HCT116 (cell line): ENCODE data around the gene AOPEP. TPM values are rescaled to one million over a fixed set of nuclear protein-coding genes. Genes with fewer than 3 reads are reported as not detected.

Experiments used
- ATAC-seq: fragments of 200-7000 bp; cut with Tn5 transposase; 2 replicates; pipeline ENCODE4 v1.9.1; 2020; ENCODE audit warnings: mild to moderate bottlenecking, moderate library complexity
- BruUV-seq: library from RNA; stranded (reverse); fragments of 400-500 nt; replicated peaks from 2 replicates; lab custom pipeline; 2021; lab: Mats Ljungman, UMichigan
- CTCF ChIA-PET: fragments of 300-600 bp; sonication (Branson Sonifier 250); formaldehyde crosslinking; loops from one replicate; lab custom pipeline; 2021; ENCODE audit warnings: antibody characterized with exemption; lab: Charles Lee
- POLR2A ChIA-PET: fragments of 300-600, 350-600 bp; sonication (Branson Sonifier 250); formaldehyde crosslinking; loops from one replicate; lab custom pipeline; 2021; ENCODE audit warnings: antibody characterized with exemption; lab: Charles Lee
- RAD21 ChIA-PET, 2 experiments: fragments of 300-600 bp; sonication (Branson Sonifier 250); formaldehyde crosslinking; loops; one replicate each; lab custom pipeline; 2023; ENCODE audit warnings: low total read pairs in 2 of 2; ENCODE audit not compliant: uncharacterized antibody in 2 of 2, unreplicated experiment in 2 of 2, low non-redundant PET in 1 of 2; lab: Charles Lee
- DNase-seq: peaks from one replicate; pipeline ENCODE4 v3.0.0-alpha.2; 2010; ENCODE audit warnings: low read depth, low spot score
- H2AFZ ChIP-seq: fragments of 200-600 bp; shearing (Covaris generic), sonication (generic); 2 replicates; pipeline ENCODE4 v1.6.1; 2017; ENCODE audit warnings: low read depth, mixed run types, mixed read lengths, antibody characterized with exemption, low read length; ENCODE audit not compliant: poor library complexity, severe bottlenecking
- H3K27ac ChIP-seq: 2 replicates; pipeline ENCODE4 v1.5.1; 2012; ENCODE audit warnings: low read depth, low read length
- H3K27me3 ChIP-seq: fragments of 200-600 bp; sonication (generic); 2 replicates; pipeline ENCODE4 v1.6.1; 2016; ENCODE audit warnings: mixed run types, low read length, mixed read lengths; ENCODE audit not compliant: insufficient read depth
- H3K36me3 ChIP-seq, 2 experiments: fragments of 200-500 bp in 1 of 2; fragments of 200-600 bp in 1 of 2; sonication (Bioruptor generic) in 1 of 2; sonication (generic) in 1 of 2; 2 replicates each; pipeline versions ENCODE4 v1.5.1 to v1.6.1; 2014 to 2016; ENCODE audit warnings: low read length in 2 of 2, inconsistent platforms in 1 of 2, mixed read lengths in 1 of 2, mixed run types in 1 of 2; ENCODE audit not compliant: insufficient read depth in 2 of 2, control insufficient read depth in 1 of 2
- H3K4me1 ChIP-seq, 2 experiments: fragments of 200-600 bp in 1 of 2; sonication (generic) in 1 of 2; 2 replicates each; pipeline versions ENCODE4 v1.5.1 to v1.6.1; 2012 to 2017; ENCODE audit warnings: low read length in 2 of 2, inconsistent platforms in 1 of 2, mild to moderate bottlenecking in 1 of 2, mixed read lengths in 1 of 2, mixed run types in 1 of 2, moderate library complexity in 1 of 2; ENCODE audit not compliant: insufficient read depth in 2 of 2, control insufficient read depth in 1 of 2
- H3K4me2 ChIP-seq: fragments of 200-600 bp; sonication (generic); 2 replicates; pipeline ENCODE4 v1.6.1; 2017; ENCODE audit warnings: mixed run types, low read length, mixed read lengths
- H3K4me3 ChIP-seq, 2 experiments: fragments of 200-600 bp in 1 of 2; sonication (generic) in 1 of 2; replicated peaks in 1 of 2; 2 replicates each; pipeline ENCODE4 v1.5.1; 2011 to 2016; ENCODE audit warnings: low read length in 2 of 2, control low read depth in 1 of 2, low read depth in 1 of 2, mild to moderate bottlenecking in 1 of 2, mixed read lengths in 1 of 2, mixed run types in 1 of 2
- H3K79me2 ChIP-seq: fragments of 200-600 bp; sonication (generic); 2 replicates; pipeline ENCODE4 v1.6.1; 2017; ENCODE audit warnings: mild to moderate bottlenecking, mixed run types, low read length, moderate library complexity, mixed read lengths; ENCODE audit not compliant: insufficient read depth
- H3K9ac ChIP-seq: fragments of 200-600 bp; sonication (generic); 2 replicates; pipeline ENCODE4 v1.6.1; 2016; ENCODE audit warnings: low read length, mixed read lengths
- H3K9me2 ChIP-seq: fragments of 200-600 bp; sonication (generic), shearing (Covaris generic); 2 replicates; pipeline ENCODE4 v1.6.1; 2017; ENCODE audit warnings: mixed run types, mild to moderate bottlenecking, moderate library complexity; ENCODE audit not compliant: insufficient read depth
- H3K9me3 ChIP-seq, 2 experiments: fragments of 200-500 bp in 1 of 2; fragments of 200-600 bp in 1 of 2; sonication (Bioruptor generic) in 1 of 2; sonication (generic) in 1 of 2; 2 replicates each; pipeline ENCODE4 v1.6.1; 2014 to 2017; ENCODE audit warnings: low read length in 2 of 2, mixed read lengths in 2 of 2, inconsistent platforms in 1 of 2, low read depth in 1 of 2, mild to moderate bottlenecking in 1 of 2, mixed run types in 1 of 2, moderate library complexity in 1 of 2; ENCODE audit not compliant: control insufficient read depth in 1 of 2, insufficient read depth in 1 of 2
- H4K20me1 ChIP-seq: fragments of 200-600 bp; sonication (generic), shearing (Covaris generic); 2 replicates; pipeline ENCODE4 v1.6.1; 2017; ENCODE audit warnings: mixed run types, mild to moderate bottlenecking, moderate library complexity; ENCODE audit not compliant: insufficient read depth
- ATF3 ChIP-seq: IDR thresholded peaks from 2 replicates; pipeline ENCODE4 v1.6.1; 2012
- CBX3 ChIP-seq: IDR thresholded peaks from 2 replicates; pipeline ENCODE4 v1.6.1; 2012; ENCODE audit warnings: low read depth
- CEBPB ChIP-seq: IDR thresholded peaks from 2 replicates; pipeline ENCODE4 v1.6.1; 2012; ENCODE audit warnings: low read depth
- EGR1 ChIP-seq: IDR thresholded peaks from 2 replicates; pipeline ENCODE4 v1.6.1; 2012; ENCODE audit warnings: low read depth
- EZH2 ChIP-seq: fragments of 200-600 bp; sonication (generic); IDR thresholded peaks from 2 replicates; pipeline ENCODE4 v1.6.1; 2017; ENCODE audit warnings: antibody characterized with exemption, mixed run types
- EZH2phosphoT487 ChIP-seq: fragments of 200-600 bp; IDR thresholded peaks from 2 replicates; pipeline ENCODE4 v1.6.1; 2018; ENCODE audit warnings: antibody characterized with exemption, borderline replicate concordance
- FOSL1 ChIP-seq: IDR thresholded peaks from 2 replicates; pipeline ENCODE4 v1.6.1; 2012; ENCODE audit warnings: low read depth
- JUND ChIP-seq: IDR thresholded peaks from 2 replicates; pipeline ENCODE4 v1.6.1; 2012
- RAD21 ChIP-seq: IDR thresholded peaks from 2 replicates; pipeline ENCODE4 v1.6.1; 2012; ENCODE audit warnings: low read depth, mild to moderate bottlenecking
- SRF ChIP-seq: IDR thresholded peaks from 2 replicates; pipeline ENCODE4 v1.6.1; 2012; ENCODE audit warnings: low read depth
- TCF7L2 ChIP-seq: IDR thresholded peaks from 2 replicates; pipeline ENCODE4 v1.7.0; 2011; ENCODE audit warnings: borderline replicate concordance, inconsistent platforms; ENCODE audit not compliant: insufficient read depth, insufficient read length; ENCODE audit errors: extremely low read depth
- ZBTB33 ChIP-seq: IDR thresholded peaks from 2 replicates; pipeline ENCODE4 v1.6.1; 2011; ENCODE audit warnings: mild to moderate bottlenecking, low read length, moderate library complexity; ENCODE audit not compliant: insufficient replicate concordance; ENCODE audit errors: extremely low read depth
- ZFX ChIP-seq: fragments of 450-650 bp; IDR thresholded peaks from 2 replicates; pipeline ENCODE4 v1.6.1; 2017
- ZNF274 ChIP-seq: fragments of 200-500 bp; sonication (Bioruptor generic); IDR thresholded peaks from 2 replicates; pipeline ENCODE4 v1.6.1; 2014; ENCODE audit warnings: mild to moderate bottlenecking, low read depth, low read length, inconsistent platforms
- intact Hi-C: fragments of 100-400 bp; cut with micrococcal nuclease; formaldehyde crosslinking; loops from 2 replicates; pipeline ENCODE4 v1.10.0; 2022
- total RNA-seq: library from RNA; stranded (reverse); gene quantifications from one replicate; pipeline ENCODE4 v1.2.1, GENCODE V29; 2021; ENCODE audit not compliant: unreplicated experiment

AOPEP gene
- total RNA-seq, 1 experiment from 2014 or later: 15.1 TPM

GRCh38 chr9:95107976-95108375 lies 381.5 kb downstream of the AOPEP start:
- H3K27ac ChIP-seq: no peak overlapping the region
- ChIA-PET POLR2A (no interaction called here), CTCF (interaction anchor here (0.8 to 1.6 kb wide), 3 partner anchors 11 to 439 kb away, joined by 3 read pairs; no protein-coding TSS in a partner anchor)
- intact Hi-C loops: no loop called here
- H3K27me3 ChIP-seq: no peaks in the 10 kb centered on the region
- H3K9me3 ChIP-seq: no peaks in the 10 kb centered on the region
- no peak overlapping the region for H3K4me2 ChIP-seq
- no peaks in the 10 kb centered on the region for H3K9me2 ChIP-seq
- DNase-seq (no peak), ATAC-seq (no peak)
- H3K9ac ChIP-seq: no peak overlapping the region
- H3K4me1 ChIP-seq: peaks cover 0 to 12% of the 10 kb centered on the region in 2 experiments; a peak in 2 of 4 replicates
- H3K4me3 ChIP-seq: no peak overlapping the region
- no peak overlapping the region for H2AFZ ChIP-seq
- H3K79me2 ChIP-seq: no peaks in the 10 kb centered on the region
- H3K36me3 ChIP-seq: no peaks in the 10 kb centered on the region
- BruUV-seq: no TSS peak
- H4K20me1 ChIP-seq: no peaks in the 10 kb centered on the region
- TF ChIP-seq EZH2phosphoT487: no peak
- no peak for TF ChIP-seq JUND
- TF ChIP-seq ATF3: no peak
- TF ChIP-seq ZBTB33: no peak
- TF ChIP-seq RAD21: no peak
- TF ChIP-seq SRF: no peak
- TF ChIP-seq EGR1: no peak
- TF ChIP-seq, all 23 proteins: peak for 0
- RAD21 ChIA-PET: no interaction called here

- Histone ChIP-seq H3K79me2 (no peaks in the 10 kb centered on the region), H3K27ac (no peak overlapping the region), H3K4me1 (peaks cover 0 to 12% of the 10 kb centered on the region in 2 experiments; a peak in 2 of 4 replicates), H4K20me1 (no peaks in the 10 kb centered on the region), H3K27me3 (no peaks in the 10 kb centered on the region), H3K9me2 (no peaks in the 10 kb centered on the region), H3K36me3 (no peaks in the 10 kb centered on the region), H3K4me2 (no peak overlapping the region), H3K9ac (no peak overlapping the region), H3K4me3 (no peak overlapping the region), H3K9me3 (no peaks in the 10 kb centered on the region), H2AFZ (no peak overlapping the region)
- no peak for ATAC-seq
- TF ChIP-seq ZFX (no peak), RAD21 (no peak), ZNF274 (no peak), EGR1 (no peak), TCF7L2 (no peak), CBX3 (no peak), FOSL1 (no peak), CEBPB (no peak), ATF3 (no peak), EZH2 (no peak), JUND (no peak), ZBTB33 (no peak)
- no peak for DNase-seq
- POLR2A ChIA-PET: no interaction called here
- BruUV-seq: no TSS peak
- intact Hi-C loops: no loop called here
- RAD21 ChIA-PET: no interaction called here
- CTCF ChIA-PET: interaction anchor here (1.6 kb wide), 1 partner anchor 18 kb away, joined by 3 read pairs; no protein-coding TSS in a partner anchor
Observed at GRCh38 chr9:95108777-95109176, 382.3 kb downstream of the AOPEP start.
